HuH-7.5 (cell line): ENCODE measurements around the gene C1QL4.
A peak's percentile ranks its signal among the peaks of the same experiment; 100 is the strongest.
"Not testable (repeated sequence)": the region's sequence is repeated elsewhere in the genome, so short reads cannot be mapped to it uniquely, and the experiment has no call there.

ENCODE experiments used
- DNase-seq: peaks from one replicate; pipeline ENCODE4 v3.0.0; 2011; ENCODE audit warnings: low spot score

Gene C1QL4

DNA sequence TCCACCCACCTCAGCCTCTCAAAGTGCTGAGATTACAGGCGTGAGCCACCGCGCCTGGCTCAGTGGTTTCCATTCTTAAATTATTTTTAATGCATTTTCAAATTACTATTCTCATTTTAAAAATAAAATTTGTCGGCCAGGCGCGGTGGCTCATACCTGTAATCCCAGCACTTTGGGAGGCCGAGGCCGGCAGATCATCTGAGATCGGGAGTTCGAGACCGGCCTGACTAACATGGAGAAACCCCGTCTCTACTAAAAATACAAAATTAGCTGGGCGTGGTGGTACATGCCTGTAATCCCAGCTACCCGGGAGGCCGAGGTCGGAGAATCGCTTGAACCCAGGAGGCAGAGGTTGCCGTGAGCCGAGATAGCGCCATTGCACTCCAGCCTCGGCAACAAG is 3.2 kb downstream of the C1QL4 start:
- DNase-seq = not testable (repeated sequence)

GRCh38 chr12:49332891-49333371 is 4.1 kb downstream of the C1QL4 start:
- no peak for DNase-seq

- DNase-seq = no peak
Observed at GRCh38 chr12:49332441-49332861, 4.5 kb downstream of the C1QL4 start.

GRCh38 chr12:49331380-49332222 is 5.4 kb downstream of the C1QL4 start:
- peak; percentile 96 for DNase-seq

GRCh38 chr12:49330631-49331379 is 6.2 kb downstream of the C1QL4 start:
- no peak for DNase-seq

GRCh38 chr12:49330032-49330619 is 6.9 kb downstream of the C1QL4 start:
- no peak for DNase-seq

DNA sequence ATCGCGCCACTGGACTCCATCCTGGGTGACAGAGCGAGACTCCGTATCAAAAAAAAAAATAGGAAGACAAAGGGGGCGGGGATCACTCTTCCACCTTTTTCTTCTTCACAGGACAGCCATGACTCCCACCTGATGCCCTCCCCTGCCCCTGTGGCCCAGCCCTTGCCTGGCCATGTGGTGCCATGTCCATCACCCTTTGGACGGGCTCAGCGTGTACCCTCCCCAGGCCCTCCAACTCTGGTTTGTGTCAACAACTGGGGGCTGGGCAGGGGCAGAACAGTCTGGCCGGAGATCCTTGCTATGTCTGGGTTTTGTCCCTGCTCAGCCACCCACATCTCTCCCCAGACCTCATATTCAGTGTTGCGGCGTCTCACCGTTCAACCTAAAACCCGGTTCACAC is 8.2 kb downstream of the C1QL4 start:
- DNase-seq = no peak

DNA sequence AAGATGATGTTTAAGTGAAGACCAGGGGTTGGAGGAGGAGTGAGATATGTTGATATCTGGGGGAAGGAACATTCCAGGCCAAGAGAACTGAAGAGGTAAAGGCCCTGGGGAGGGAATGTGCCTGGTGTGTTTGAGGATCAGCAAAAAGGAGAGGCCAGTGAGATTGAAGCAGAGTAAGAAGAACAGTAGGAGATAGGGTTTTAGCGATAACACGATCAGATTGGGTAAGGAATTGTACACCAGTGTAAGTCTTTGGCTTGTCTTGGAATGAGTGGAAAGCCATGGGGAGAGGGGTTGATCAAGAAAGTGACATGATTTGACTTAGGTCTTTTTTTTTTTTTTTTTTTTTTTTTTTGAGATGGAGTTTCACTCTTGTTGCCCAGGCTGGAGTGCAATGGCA is 9.1 kb downstream of the C1QL4 start:
- no peak for DNase-seq

- no peak for DNase-seq
Observed at GRCh38 chr12:49327368-49327767, 9.6 kb downstream of the C1QL4 start.

- DNase-seq = no peak
Observed at GRCh38 chr12:49325606-49326005, 11.4 kb downstream of the C1QL4 start.

DNA sequence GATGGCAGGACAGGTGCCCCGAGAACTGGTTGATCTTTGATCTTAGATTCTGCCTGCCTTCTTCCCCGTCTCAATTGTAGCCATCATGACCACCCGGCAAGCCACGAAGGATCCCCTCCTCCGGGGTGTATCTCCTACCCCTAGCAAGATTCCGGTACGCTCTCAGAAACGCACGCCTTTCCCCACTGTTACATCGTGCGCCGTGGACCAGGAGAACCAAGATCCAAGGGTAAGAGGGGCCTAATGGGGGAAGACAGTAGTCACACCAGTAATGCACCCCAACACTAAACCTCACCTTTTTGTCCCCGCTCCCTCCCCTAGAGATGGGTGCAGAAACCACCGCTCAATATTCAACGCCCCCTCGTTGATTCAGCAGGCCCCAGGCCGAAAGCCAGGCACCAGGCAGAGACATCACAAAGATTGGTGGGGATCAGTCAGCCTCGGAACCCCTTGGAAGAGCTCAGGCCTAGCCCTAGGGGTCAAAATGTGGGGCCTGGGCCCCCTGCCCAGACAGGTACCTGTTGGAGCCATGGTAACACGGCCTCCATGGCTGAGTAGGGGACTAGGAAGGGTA is 13.4 kb downstream of the C1QL4 start:
- DNase-seq = no peak

DNA sequence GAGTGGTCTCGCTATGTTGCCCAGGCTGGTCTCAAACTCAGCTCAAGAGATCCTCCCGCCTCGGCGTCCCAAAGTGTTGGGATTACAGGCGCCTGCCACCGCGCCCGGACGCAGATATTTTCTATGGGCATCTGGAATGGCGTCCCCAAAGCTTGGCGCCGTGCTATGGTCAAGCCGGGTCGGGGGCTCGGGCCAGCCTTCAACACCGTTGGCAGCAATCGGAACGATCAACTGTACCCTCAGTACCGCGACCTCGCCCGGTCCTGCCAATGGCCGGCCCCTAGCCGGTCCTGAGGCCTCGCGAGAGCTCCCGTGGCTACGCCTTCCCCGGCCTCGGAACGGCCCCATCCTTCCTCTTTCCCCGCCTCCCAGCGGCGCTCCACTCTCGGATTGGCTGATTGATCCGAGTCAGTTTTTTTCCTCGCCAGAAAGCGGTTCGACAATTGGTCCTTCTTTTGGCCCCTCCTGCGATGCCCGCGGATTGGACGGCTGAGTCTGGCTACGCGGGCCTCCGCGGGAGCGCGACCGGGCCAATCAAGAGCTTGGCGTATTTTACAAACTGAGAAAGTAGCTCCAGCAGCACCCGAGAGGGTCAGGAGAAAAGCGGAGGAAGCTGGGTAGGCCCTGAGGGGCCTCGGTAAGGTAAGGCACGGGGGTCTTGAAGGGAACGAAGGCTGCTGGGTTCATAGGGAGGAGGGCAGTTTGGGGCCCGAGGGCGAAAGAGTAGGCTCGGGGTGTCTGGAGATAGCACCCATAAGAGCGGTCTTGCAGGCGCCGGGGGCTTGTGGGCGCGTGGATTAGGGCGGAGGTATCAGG is 14.1 kb downstream of the C1QL4 start, which contains the start of gene TROAP:
Gene TROAP, plus strand, starts transcription at position 548 of the 816 bp plus-strand sequence. CDS start 354 bp downstream, outside the sequence.
- DNase-seq = peak; percentile 98

DNA sequence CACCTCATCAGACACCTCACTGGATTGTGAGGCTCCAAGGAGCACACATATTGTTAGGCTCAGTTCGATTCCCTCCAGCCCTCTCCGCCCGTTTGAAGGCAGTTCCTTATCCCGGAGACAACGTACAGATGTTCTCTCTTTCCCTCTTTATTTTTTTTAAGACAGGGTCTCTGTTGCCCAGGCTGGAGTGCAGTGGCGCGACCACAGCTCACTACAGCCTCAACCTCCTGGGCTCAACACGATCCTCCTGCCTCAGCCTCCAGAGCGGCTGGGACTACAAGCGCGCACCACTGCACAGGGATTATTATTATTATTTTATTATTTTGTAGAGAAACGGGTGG is 14.7 kb downstream of the C1QL4 start:
- no peak for DNase-seq

DNA sequence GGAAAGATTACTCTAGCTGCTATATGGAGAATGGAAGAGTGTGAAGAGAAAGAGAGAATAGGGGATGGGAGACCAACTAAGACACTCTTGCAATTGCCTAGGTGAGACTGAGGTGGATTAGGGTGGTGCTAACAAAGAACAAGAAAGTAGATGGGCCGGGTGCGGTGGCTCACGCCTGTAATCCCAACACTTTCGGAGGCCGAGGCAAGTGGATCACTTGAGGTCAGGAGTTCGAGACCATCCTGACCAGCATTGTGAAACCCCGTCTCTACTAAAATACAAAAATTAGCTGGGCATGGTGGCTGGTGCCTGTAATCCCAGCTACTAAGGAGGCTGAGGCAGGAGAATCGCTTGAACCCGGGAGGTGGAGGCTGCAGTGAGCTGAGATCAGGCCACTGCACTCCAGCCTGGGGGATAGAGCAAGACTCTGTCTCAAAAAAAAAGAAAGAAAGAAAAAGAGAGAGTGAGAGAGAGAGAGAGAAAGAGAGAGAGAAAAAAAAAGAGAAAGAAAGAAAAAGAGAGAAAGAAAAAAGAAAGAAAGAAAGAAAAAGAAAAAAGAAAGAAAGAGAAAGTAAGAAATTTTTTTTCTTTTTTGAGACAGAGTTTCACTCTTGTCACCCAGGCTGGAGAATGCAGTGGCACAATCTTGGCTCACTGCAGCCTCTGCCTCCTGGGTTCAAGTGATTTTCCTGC is 16.4 kb downstream of the C1QL4 start:
- DNase-seq = not testable (repeated sequence)

DNA sequence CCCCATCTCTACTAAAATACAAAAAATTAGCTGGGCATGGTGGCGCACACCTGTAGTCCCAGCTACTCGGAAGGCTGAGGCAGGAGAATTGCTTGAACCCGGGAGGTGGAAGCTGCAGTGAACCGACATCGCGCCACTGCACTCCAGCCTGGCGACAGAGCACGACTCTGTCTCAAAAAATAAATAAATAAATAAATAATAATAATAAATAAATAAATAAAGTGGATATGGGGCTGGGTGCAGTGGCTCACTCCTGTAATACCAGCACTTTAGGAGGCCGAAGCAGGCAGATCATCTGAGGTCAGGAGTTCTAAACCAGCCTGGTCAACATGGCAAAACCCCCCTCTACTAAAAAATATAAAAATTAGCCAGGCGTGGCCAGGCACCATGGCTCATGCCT is 19.9 kb downstream of the C1QL4 start:
- not testable (repeated sequence) for DNase-seq

DNA sequence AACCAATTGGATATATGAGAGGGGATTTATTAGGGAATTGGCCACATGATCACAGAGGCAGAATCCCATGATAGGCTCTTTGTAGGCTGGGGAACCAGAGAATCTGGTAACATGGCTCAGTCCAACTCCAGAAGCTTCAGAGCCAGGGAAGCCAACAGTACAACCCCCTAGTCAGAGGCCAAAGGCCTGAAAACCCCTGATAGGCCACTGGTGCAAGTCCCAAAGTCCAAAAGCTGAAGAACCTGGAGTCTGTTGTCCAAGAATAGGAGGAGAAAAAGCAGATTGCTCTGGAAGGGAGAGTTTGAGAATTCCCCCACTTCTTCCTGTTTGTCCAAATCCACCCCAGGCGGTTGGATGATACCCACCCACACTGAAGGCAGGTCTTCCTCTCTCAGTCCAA is 22.2 kb downstream of the C1QL4 start:
- DNase-seq = no peak

DNA sequence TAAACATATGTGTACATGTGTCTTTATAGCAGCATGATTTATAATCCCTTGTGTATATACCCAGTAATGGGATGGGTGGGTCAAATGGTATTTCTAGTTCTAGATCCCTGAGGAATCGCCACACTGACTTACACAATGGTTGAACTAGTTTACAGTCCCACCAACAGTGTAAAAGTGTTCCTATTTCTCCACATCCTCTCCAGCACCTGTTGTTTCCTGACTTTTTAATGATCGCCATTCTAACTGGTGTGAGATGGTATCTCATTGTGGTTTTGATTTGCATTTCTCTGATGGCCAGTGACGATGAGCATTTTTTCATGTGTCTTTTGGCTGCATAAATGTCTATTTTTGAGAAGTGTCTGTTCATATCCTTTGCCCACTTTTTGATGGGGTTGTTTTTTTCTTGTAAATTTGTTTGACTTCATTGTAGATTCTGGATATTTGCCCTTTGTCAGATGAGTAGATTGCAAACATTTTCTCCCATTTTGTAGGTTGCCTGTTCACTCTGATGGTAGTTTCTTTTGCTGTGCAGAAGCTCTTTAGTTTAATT is 26.5 kb downstream of the C1QL4 start:
- not testable (repeated sequence) for DNase-seq

- no peak for DNase-seq
Observed at GRCh38 chr12:49309386-49309785, 27.6 kb downstream of the C1QL4 start.

DNA sequence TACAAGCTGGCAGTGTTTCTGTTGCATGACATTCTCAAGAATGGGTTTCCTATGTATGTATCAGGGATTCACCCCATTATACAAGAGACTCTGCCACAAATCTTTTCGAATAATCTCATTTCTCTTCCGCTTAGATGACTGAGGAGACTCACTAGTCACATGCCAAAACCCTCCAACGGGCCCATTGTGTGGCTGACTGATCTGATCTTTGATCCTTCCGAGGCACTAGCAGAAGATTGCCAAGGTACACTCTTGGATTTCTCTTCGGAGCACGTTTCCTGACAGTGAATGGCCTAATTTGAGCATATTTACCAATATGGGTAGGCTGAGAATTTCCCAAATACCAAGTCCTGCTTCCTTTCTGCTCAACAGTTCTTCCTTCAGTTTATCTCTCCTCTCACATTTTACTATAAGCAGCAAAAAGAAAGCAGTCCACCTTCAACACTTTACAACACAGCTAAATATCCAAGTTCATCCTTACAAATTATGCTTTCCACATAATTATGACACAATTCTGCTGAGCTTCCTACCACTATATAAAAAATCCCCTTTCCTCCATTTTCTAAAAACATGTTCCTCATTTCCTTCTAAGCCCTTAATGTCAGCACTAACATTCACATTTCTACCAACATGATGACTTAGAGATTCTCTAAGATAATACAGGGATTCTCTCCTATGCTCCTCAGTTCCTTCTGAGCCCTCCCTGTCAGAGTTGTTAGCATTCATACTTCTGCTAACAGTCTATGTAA is 31.1 kb downstream of the C1QL4 start:
- no peak for DNase-seq

- DNase-seq = no peak
Observed at GRCh38 chr12:49304161-49304560, 32.8 kb downstream of the C1QL4 start.
